Effector memory CD4-positive, alpha-beta T cell (primary cell): ENCODE results near the gene MYH14.
"Not testable (repeated sequence)": the region's sequence is repeated elsewhere in the genome, so short reads cannot be mapped to it uniquely, and the experiment has no call there.

Experiments used
- DNase-seq, 3 donors: peaks; one replicate each; pipeline ENCODE4 v3.0.0-alpha.2; 2020
- H3K27ac ChIP-seq: 2 replicates; pipeline ENCODE4 v1.7.0; 2013; ENCODE audit warnings: mild to moderate bottlenecking, low read length, moderate library complexity; ENCODE audit not compliant: insufficient read depth, poor library complexity, severe bottlenecking
- H3K27me3 ChIP-seq: replicated peaks from 2 replicates; pipeline ENCODE4 v1.7.0; 2013; ENCODE audit warnings: mild to moderate bottlenecking, low read length; ENCODE audit not compliant: insufficient read depth, control insufficient read depth, poor library complexity, severe bottlenecking
- H3K36me3 ChIP-seq: 2 replicates; pipeline ENCODE4 v1.7.0; 2013; ENCODE audit warnings: mild to moderate bottlenecking, low read length, moderate library complexity; ENCODE audit not compliant: control insufficient read depth, insufficient read depth
- H3K4me1 ChIP-seq: 2 replicates; pipeline ENCODE4 v1.7.0; 2013; ENCODE audit warnings: low read length, mild to moderate bottlenecking; ENCODE audit not compliant: control insufficient read depth, insufficient read depth, poor library complexity, severe bottlenecking
- H3K4me3 ChIP-seq: 2 replicates; pipeline ENCODE4 v1.7.0; 2013; ENCODE audit warnings: low read length, low read depth, mild to moderate bottlenecking; ENCODE audit not compliant: insufficient read depth, poor library complexity, severe bottlenecking
- H3K9me3 ChIP-seq: 2 replicates; pipeline ENCODE4 v1.7.0; 2013; ENCODE audit warnings: mild to moderate bottlenecking, low read length, moderate library complexity; ENCODE audit not compliant: control insufficient read depth

Gene MYH14

DNA sequence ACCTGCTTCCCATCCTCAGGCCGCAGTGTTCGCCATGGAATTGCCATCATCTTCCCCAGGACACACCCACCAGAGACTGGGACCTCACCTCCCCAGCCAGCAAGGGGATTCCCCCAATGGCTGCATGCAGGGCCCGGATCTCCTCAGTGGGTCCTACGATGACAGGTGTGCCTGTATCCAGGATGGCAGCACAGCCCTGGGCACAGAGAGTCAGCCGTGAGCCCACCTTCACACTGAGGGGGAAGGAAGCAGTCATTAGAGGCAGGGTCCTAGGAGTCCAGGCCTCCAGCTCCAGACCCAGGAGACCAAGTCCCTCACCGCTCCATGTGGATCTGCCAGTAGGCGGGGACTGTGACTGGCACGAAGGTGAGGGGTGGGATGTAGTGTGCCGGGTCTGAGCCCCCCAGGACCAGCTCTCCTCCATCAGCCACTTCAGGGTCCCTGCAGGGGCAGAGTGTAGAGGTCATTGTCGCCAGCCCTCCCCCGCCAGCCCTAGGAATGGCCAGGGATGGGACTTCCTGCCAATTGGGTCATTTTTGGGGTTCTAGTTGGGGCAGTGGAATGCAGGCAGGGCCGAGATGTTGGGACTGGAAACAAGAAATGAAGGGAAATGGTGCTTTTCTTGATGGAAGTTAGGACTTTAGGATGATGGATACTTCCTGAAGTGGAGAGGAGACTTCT, 131.5 kb downstream of the MYH14 start:
- Histone ChIP-seq H3K27ac (no peak overlapping the region), H3K36me3 (no peaks in the 10 kb centered on the region), H3K27me3 (peaks cover 22% of the 10 kb centered on the region), H3K4me1 (peaks cover 40% of the 10 kb centered on the region), H3K9me3 (no peaks in the 10 kb centered on the region), H3K4me3 (no peak overlapping the region)
- no peak for DNase-seq

DNA sequence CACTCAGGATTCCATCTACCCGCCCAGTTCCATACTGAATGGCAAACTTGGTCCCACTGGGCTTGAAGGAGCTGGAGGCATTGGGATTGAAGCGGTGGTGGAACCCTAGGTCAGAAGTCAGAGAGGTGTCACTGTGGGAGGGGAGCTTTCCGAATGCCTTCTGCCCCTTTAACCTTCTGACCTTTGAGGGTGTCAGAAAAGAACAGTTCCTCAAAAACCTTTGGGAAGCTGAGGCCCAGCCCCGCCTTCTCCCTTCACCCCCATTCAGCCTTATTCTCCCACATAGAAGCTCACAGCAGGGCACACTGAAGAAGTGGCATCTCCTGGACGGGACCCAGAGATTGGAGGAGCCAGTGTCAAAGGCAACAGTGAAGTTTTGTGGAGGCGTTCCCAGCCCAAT, 133.6 kb downstream of the MYH14 start:
- peaks cover 19% of the 10 kb centered on the region for H3K4me1 ChIP-seq
- H3K27ac ChIP-seq, H3K36me3 ChIP-seq, H3K9me3 ChIP-seq, DNase-seq, H3K4me3 ChIP-seq: not testable (repeated sequence)
- peaks cover 12% of the 10 kb centered on the region for H3K27me3 ChIP-seq

DNA sequence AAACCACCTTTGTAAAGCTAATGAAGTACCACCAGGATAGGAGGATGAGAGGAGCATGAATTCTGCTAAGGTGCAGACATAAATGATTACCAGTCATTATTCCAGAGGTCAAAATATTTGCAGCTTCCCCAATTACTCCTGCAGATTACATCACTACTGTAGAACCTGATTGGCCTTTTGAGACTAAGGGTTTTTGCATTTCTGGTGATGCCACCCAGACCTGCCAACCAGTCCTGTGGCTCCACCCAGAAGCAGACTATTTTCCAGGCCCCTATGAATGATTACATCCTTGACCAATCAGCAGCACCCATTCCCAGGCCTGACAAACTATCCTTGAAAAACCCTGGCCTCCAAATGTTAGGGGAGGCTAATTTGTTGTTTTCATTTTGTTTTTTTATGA, 136.9 kb downstream of the MYH14 start:
- Histone ChIP-seq H3K4me1 (no peaks in the 10 kb centered on the region), H3K4me3 (no peak overlapping the region), H3K27ac (no peak overlapping the region), H3K27me3 (no peaks in the 10 kb centered on the region), H3K36me3 (no peaks in the 10 kb centered on the region), H3K9me3 (no peaks in the 10 kb centered on the region)
- no peak for DNase-seq

DNA sequence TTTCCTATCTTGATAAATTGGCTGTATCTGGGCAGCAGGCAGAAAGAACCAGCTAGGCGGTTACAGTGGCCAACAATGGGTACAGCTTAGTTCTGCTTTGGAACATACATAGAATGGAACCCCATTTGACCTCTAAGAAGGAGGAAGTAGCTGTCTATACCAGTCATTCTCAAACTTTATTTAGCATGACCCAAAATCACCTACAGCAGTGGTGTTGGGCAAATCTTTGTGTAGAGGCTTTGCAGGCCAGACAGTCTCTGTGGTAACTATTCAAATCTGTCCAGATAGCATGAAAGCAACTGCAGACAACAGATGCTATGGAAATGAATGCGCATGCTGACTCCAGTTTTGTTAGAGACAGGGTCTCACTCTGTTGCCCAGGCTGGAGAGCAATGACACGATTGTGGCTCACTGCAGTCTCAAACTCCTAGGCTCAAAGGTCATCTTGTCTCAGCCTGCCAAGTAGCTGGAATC, 137.7 kb downstream of the MYH14 start:
- no peak for DNase-seq

DNA sequence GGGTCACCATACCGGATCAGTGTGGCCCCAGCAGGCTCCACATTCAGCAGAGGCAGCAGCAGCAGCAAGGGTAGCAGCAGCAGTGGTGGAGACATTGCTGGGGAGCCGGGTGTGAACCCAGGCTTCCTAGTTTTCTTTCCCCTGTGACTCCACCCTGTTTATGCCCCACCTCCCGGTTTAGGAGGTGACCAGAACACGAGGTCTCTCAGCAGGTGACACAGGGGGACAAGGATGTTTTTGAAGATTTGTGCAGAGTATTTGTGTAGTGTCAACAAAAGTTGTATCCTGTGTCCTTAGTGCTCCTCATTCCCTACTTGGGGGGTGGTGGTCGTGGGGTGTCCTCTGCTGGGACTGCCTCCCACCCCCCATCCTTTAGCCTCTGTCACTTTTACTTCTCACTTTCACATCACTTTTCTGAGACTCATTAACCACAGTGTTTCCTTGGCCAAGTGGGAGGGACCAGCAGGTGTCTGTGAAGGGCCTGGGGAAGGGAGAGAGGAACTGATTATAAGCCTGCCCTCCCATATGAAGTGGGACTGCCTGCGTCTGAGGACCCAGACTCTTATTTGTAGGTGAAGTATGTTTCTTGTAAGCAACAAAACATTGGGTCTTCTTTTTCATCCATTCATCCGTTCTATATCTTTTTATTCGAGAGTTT, 141.4 kb downstream of the MYH14 start:
- Histone ChIP-seq H3K9me3 (no peaks in the 10 kb centered on the region), H3K27me3 (no peaks in the 10 kb centered on the region), H3K4me1 (no peaks in the 10 kb centered on the region), H3K27ac (no peak overlapping the region), H3K36me3 (no peaks in the 10 kb centered on the region), H3K4me3 (no peak overlapping the region)
- DNase-seq: no peak

More for the DNA sequence above, 137.7 kb downstream of the MYH14 start:
- Histone ChIP-seq H3K36me3 (no peaks in the 10 kb centered on the region), H3K9me3 (no peaks in the 10 kb centered on the region), H3K4me1 (no peaks in the 10 kb centered on the region), H3K4me3 (no peak overlapping the region), H3K27ac (no peak overlapping the region), H3K27me3 (no peaks in the 10 kb centered on the region)

DNA sequence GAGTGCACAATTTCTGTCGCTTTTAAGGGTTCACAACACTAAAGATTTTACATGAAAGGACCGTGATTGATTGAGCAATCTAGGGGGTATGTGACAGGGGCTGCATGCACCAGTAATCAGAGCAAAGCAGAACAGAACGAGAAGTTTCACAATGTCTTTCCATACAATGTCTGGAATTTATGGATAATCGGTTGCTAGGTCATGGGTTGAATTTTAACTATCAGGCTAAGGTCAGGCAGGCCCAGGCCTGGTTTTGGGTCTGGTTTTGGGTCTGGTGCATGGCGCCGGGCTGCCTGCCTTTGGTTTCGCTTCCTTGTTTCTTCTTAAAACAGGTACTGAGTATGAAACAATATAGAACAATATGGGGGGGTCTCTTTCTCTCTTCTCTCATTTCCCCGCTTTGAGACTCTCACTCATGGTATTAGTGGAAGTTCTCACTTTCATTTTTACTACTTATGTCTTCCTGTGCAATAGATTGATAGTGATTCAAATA, 143.7 kb downstream of the MYH14 start:
- not testable (repeated sequence) for DNase-seq

DNA sequence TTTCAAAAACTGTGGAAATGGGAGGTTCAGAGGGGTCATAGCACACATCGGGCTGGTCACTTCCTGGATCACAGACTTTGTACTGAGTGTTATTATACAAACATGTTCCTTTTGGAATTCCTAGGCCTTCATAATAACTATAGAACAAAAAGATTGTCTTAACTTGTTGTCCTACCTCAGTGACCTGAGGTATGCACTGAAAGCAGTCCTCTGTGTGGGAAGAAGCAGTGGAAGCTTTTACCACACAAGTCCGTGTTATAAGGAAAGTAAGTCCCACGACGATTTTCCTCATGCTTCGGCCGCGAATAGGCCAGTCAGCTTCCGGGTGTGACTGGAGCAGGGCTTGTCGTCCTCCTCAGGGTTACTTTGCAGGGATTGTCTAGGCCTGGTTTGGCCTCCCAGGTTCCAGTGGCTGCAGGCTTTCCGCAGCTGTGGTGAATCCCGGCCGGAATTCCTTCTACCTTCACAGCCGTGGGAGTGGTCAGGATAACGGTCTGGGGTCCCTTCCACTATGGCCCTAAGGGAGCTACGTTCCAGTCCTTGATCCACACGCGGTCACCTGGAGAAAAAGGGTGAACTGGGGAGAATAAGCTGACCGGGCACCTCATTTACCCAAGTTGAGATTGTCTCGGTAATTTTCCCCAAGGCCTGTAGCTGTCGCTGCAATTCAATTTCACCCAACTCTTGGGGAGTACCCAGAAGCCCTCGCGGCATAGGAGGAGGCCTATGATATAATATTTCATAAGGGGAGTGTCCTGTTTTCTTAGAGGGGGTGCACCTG, 146.0 kb downstream of the MYH14 start:
- Histone ChIP-seq H3K27me3 (no peaks in the 10 kb centered on the region), H3K27ac (no peak overlapping the region), H3K4me3 (no peak overlapping the region), H3K36me3 (no peaks in the 10 kb centered on the region), H3K9me3 (no peaks in the 10 kb centered on the region), H3K4me1 (no peaks in the 10 kb centered on the region)
- DNase-seq: no peak

More for the DNA sequence above, 143.7 kb downstream of the MYH14 start:
- not testable (repeated sequence) for H3K36me3 ChIP-seq, H3K27ac ChIP-seq, H3K27me3 ChIP-seq, H3K4me3 ChIP-seq, H3K9me3 ChIP-seq, H3K4me1 ChIP-seq

DNA sequence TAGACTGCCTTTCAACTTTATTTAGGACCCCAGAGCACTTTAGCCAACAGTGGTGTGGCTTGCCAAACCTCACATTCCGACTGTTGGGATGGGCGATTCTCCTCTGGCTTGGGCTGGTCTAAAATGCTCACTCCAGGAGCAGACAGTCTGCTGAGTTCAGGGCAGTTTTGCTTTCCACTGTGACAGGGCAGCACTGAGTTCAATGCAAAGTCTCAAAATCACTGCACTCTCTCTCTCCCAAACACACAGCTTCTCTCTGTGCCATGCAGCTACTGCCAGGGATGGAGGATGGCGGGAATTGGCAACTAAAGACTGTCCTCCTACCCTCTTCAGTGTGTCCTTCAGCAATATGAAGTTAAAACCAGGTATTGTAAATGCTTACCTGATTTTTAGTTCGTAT, 148.8 kb downstream of the MYH14 start:
- H3K36me3 ChIP-seq: no peaks in the 10 kb centered on the region
- DNase-seq: no peak
- no peaks in the 10 kb centered on the region for H3K4me1 ChIP-seq
- H3K4me3 ChIP-seq: no peak overlapping the region
- H3K9me3 ChIP-seq: no peaks in the 10 kb centered on the region
- H3K27me3 ChIP-seq: no peaks in the 10 kb centered on the region
- H3K27ac ChIP-seq: no peak overlapping the region

DNA sequence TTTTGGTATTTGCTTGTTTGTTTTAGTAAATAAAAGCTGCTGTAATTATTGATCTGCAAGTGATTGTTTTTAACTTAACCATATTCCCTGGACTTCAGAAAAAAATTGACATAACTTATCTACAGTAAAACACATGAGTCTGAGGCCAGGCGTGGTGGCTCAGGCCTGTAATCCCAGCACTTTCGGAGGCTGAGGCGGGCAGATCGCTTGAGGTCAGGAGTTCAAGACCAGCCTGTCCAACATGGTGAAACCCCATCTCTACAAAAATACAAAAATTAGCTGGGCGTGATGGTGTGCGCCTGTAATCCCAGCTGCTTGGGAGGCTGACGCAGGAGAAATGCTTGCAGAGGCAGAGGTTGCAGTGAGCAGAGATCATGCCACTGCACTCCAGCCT, 150.1 kb downstream of the MYH14 start:
- not testable (repeated sequence) for DNase-seq, H3K4me1 ChIP-seq

More for the DNA sequence above, 150.1 kb downstream of the MYH14 start:
- not testable (repeated sequence) for H3K27me3 ChIP-seq, H3K9me3 ChIP-seq, H3K36me3 ChIP-seq, H3K4me3 ChIP-seq, H3K27ac ChIP-seq
